H1 (cell line): Measurements from ENCODE around the gene HELZ2. TPM values are rescaled to one million over a fixed set of nuclear protein-coding genes. Genes with fewer than 3 reads are reported as not detected.
A peak's percentile ranks its signal among the peaks of the same experiment; 100 is the strongest.

ENCODE experiments used
- CTCF ChIA-PET: fragments of 300-600 bp; sonication (Branson Sonifier 250); formaldehyde crosslinking; loops from one replicate; lab custom pipeline; 2021; ENCODE audit not compliant: partially characterized antibody; lab: Charles Lee
- POLR2A ChIA-PET: fragments of 300-600 bp; sonication (Branson Sonifier 250); formaldehyde crosslinking; loops from one replicate; lab custom pipeline; 2021; ENCODE audit warnings: inconsistent platforms; ENCODE audit not compliant: partially characterized antibody; lab: Charles Lee
- DNase-seq, 2 experiments: peaks; one replicate each; pipeline versions ENCODE4 v3.0.0 to v3.0.0-alpha.2; 2010 to 2022; ENCODE audit warnings: low spot score in 2 of 2, low read depth in 1 of 2, mixed read lengths in 1 of 2
- FAIRE-seq: peaks from 2 replicates; lab custom pipeline; 2011; peaks lifted over from hg19 to GRCh38; lab: Jason Lieb, UNC
- H2AFZ ChIP-seq: 2 replicates; pipeline ENCODE4 v1.8.1; 2012; ENCODE audit warnings: low read length, inconsistent platforms
- H2AK5ac ChIP-seq: 2 replicates; pipeline ENCODE4 v1.6.1; 2013; ENCODE audit warnings: low read depth, low read length
- H2BK120ac ChIP-seq: replicated peaks from 2 replicates; pipeline ENCODE3; 2013; ENCODE audit warnings: low read depth, low read length, inconsistent platforms
- H2BK12ac ChIP-seq: 2 replicates; pipeline ENCODE4 v1.6.1; 2013; ENCODE audit warnings: low read depth, low read length
- H2BK15ac ChIP-seq: 2 replicates; pipeline ENCODE4 v1.6.1; 2013; ENCODE audit warnings: low read length
- H2BK20ac ChIP-seq: 2 replicates; pipeline ENCODE4 v1.6.1; 2013; ENCODE audit warnings: low read length
- H2BK5ac ChIP-seq: 2 replicates; pipeline ENCODE4 v1.6.1; 2013; ENCODE audit warnings: low read depth, low read length
- H3K14ac ChIP-seq: 2 replicates; pipeline ENCODE4 v1.6.1; 2013; ENCODE audit warnings: inconsistent platforms; ENCODE audit not compliant: insufficient read length
- H3K18ac ChIP-seq: 2 replicates; pipeline ENCODE4 v1.6.1; 2013; ENCODE audit warnings: low read length; ENCODE audit errors: extremely low read depth
- H3K23ac ChIP-seq: 2 replicates; pipeline ENCODE4 v1.6.1; 2013; ENCODE audit warnings: inconsistent platforms; ENCODE audit not compliant: insufficient read length
- H3K23me2 ChIP-seq: 2 replicates; pipeline ENCODE4 v1.6.1; 2013; ENCODE audit warnings: low read depth, low read length
- H3K27ac ChIP-seq: 2 replicates; pipeline ENCODE4 v1.6.1; 2011; ENCODE audit warnings: low read depth, low read length, inconsistent platforms
- H3K27me3 ChIP-seq, 4 experiments: replicated peaks in 1 of 4; 1 replicate in 1 of 4; 2 replicates in 3 of 4; pipeline versions ENCODE4 v1.6.1 to v1.8.1; 2011 to 2013; ENCODE audit warnings: low read length in 3 of 4, mild to moderate bottlenecking in 3 of 4, inconsistent platforms in 2 of 4, mixed read lengths in 2 of 4, moderate library complexity in 1 of 4; ENCODE audit not compliant: control insufficient read depth in 3 of 4, insufficient read depth in 3 of 4; ENCODE audit errors: extremely low read depth in 1 of 4
- H3K36me3 ChIP-seq, 4 experiments: 2 replicates each; pipeline versions ENCODE4 v1.6.1 to v1.8.1; 2011 to 2013; ENCODE audit warnings: mild to moderate bottlenecking in 4 of 4, low read length in 3 of 4, moderate library complexity in 2 of 4, control low read depth in 1 of 4, inconsistent platforms in 1 of 4; ENCODE audit not compliant: insufficient read depth in 4 of 4, control insufficient read depth in 2 of 4
- H3K4ac ChIP-seq: replicated peaks from 2 replicates; pipeline ENCODE3; 2013; ENCODE audit warnings: low read length, low read depth, mixed read lengths, inconsistent platforms; ENCODE audit not compliant: insufficient read length
- H3K4me1 ChIP-seq, 4 experiments: replicated peaks in 1 of 4; 1 replicate in 1 of 4; 2 replicates in 3 of 4; pipeline versions ENCODE4 v1.6.1 to v1.8.1; 2011 to 2013; ENCODE audit warnings: low read length in 3 of 4, inconsistent platforms in 2 of 4, mixed read lengths in 1 of 4; ENCODE audit not compliant: insufficient read depth in 4 of 4, control insufficient read depth in 3 of 4
- H3K4me2 ChIP-seq, 2 experiments: 2 replicates each; pipeline versions ENCODE4 v1.6.1 to v1.8.1; 2011 to 2013; ENCODE audit warnings: low read depth in 2 of 2, low read length in 2 of 2, control low read depth in 1 of 2, inconsistent platforms in 1 of 2, mild to moderate bottlenecking in 1 of 2; ENCODE audit not compliant: insufficient read depth in 1 of 2
- H3K4me3 ChIP-seq, 4 experiments: fragments of 200-600, 300-600 bp in 1 of 4; sonication (generic), shearing (Covaris generic), sonication (Bioruptor Twin) in 1 of 4; 2 replicates each; pipeline versions ENCODE4 v1.5.1 to v1.8.1; 2011 to 2016; ENCODE audit warnings: low read length in 4 of 4, low read depth in 3 of 4, control low read depth in 2 of 4, inconsistent platforms in 2 of 4, mild to moderate bottlenecking in 2 of 4, mixed read lengths in 1 of 4, moderate library complexity in 1 of 4; ENCODE audit not compliant: insufficient read depth in 2 of 4; ENCODE audit errors: extremely low read depth in 1 of 4
- H3K56ac ChIP-seq: replicated peaks from 2 replicates; pipeline ENCODE3; 2013; ENCODE audit warnings: low read depth, mild to moderate bottlenecking, mixed read lengths, low read length, inconsistent platforms; ENCODE audit not compliant: insufficient read length
- H3K79me1 ChIP-seq: 2 replicates; pipeline ENCODE4 v1.6.1; 2013; ENCODE audit warnings: low read depth, low read length, control low read depth
- H3K79me2 ChIP-seq, 2 experiments: 2 replicates each; pipeline versions ENCODE4 v1.6.1 to v1.8.1; 2012 to 2013; ENCODE audit warnings: low read length in 2 of 2, mild to moderate bottlenecking in 2 of 2, inconsistent platforms in 1 of 2; ENCODE audit not compliant: insufficient read depth in 2 of 2, control insufficient read depth in 1 of 2
- H3K9ac ChIP-seq, 4 experiments: replicated peaks in 1 of 4; 1 replicate in 1 of 4; 2 replicates in 3 of 4; pipeline versions ENCODE4 v1.6.1 to v1.8.1; 2011 to 2013; ENCODE audit warnings: low read depth in 3 of 4, low read length in 3 of 4, control low read depth in 2 of 4, mild to moderate bottlenecking in 2 of 4, moderate library complexity in 2 of 4, inconsistent platforms in 1 of 4; ENCODE audit errors: extremely low read depth in 1 of 4
- H3K9me3 ChIP-seq, 2 experiments: 2 replicates each; pipeline versions ENCODE4 v1.6.1 to v1.8.1; 2012 to 2013; ENCODE audit warnings: mild to moderate bottlenecking in 2 of 2, moderate library complexity in 2 of 2, control low read depth in 1 of 2, inconsistent platforms in 1 of 2, low read depth in 1 of 2, low read length in 1 of 2, mixed read lengths in 1 of 2; ENCODE audit not compliant: insufficient read depth in 2 of 2
- H4K20me1 ChIP-seq, 2 experiments: replicated peaks in 1 of 2; 2 replicates each; pipeline versions ENCODE3 to v1.8.1; 2011 to 2013; ENCODE audit warnings: inconsistent platforms in 2 of 2, low read length in 2 of 2, mild to moderate bottlenecking in 1 of 2; ENCODE audit not compliant: insufficient read depth in 2 of 2, control insufficient read depth in 1 of 2
- H4K5ac ChIP-seq: 2 replicates; pipeline ENCODE4 v1.6.1; 2013; ENCODE audit warnings: low read length, low read depth, mixed read lengths, inconsistent platforms; ENCODE audit not compliant: insufficient read length
- H4K8ac ChIP-seq: 2 replicates; pipeline ENCODE4 v1.8.0; 2013; ENCODE audit warnings: mild to moderate bottlenecking, moderate library complexity, low read length, inconsistent platforms; ENCODE audit not compliant: insufficient read depth; ENCODE audit errors: extremely low read depth
- H4K91ac ChIP-seq: replicated peaks from 2 replicates; pipeline ENCODE3; 2013; ENCODE audit warnings: low read length, mixed read lengths, inconsistent platforms; ENCODE audit not compliant: insufficient read length
- ASH2L ChIP-seq: fragments of 200-600, 300-600 bp; sonication (generic); IDR thresholded peaks from one replicate; pipeline ENCODE4 v1.7.1; 2017; ENCODE audit warnings: low read length
- CHD1 ChIP-seq: IDR thresholded peaks from 2 replicates; pipeline ENCODE4 v1.6.1; 2012; ENCODE audit warnings: low read depth, low read length, improper control_type of control experiment
- CREB1 ChIP-seq: IDR thresholded peaks from 2 replicates; pipeline ENCODE4 v1.6.1; 2012; ENCODE audit warnings: inconsistent platforms
- CTBP2 ChIP-seq: IDR thresholded peaks from 2 replicates; pipeline ENCODE4 v1.7.0; 2011; ENCODE audit warnings: borderline replicate concordance, mild to moderate bottlenecking, moderate library complexity, mixed read lengths, low read length; ENCODE audit not compliant: insufficient read depth, insufficient read length
- HDAC2 ChIP-seq, 2 experiments: fragments of 300-600 bp in 1 of 2; sonication (generic) in 1 of 2; IDR thresholded peaks; 2 replicates each; pipeline ENCODE4 v1.6.1; 2011 to 2012; ENCODE audit warnings: low read depth in 2 of 2, low read length in 2 of 2, mild to moderate bottlenecking in 2 of 2, moderate library complexity in 2 of 2, borderline replicate concordance in 1 of 2, inconsistent platforms in 1 of 2
- POLR2A ChIP-seq, 2 experiments: IDR thresholded peaks; 1 replicate in 1 of 2; 2 replicates in 1 of 2; pipeline ENCODE4 v1.6.1; 2011; ENCODE audit warnings: low read depth in 2 of 2, low read length in 2 of 2, mild to moderate bottlenecking in 2 of 2; ENCODE audit errors: control extremely low read depth in 1 of 2
- RXRA ChIP-seq: IDR thresholded peaks from 2 replicates; pipeline ENCODE4 v1.6.1; 2011; ENCODE audit warnings: low read depth, mild to moderate bottlenecking, low read length, moderate library complexity; ENCODE audit not compliant: insufficient read depth
- SIRT6 ChIP-seq: IDR thresholded peaks from one replicate; pipeline ENCODE4 v1.7.1; 2012; ENCODE audit warnings: low read length, inconsistent platforms
- SP2 ChIP-seq: IDR thresholded peaks from 2 replicates; pipeline ENCODE4 v1.6.1; 2012; ENCODE audit warnings: mild to moderate bottlenecking, low read length, inconsistent platforms
- TAF1 ChIP-seq: IDR thresholded peaks from 2 replicates; pipeline ENCODE4 v1.6.1; 2011; ENCODE audit warnings: mild to moderate bottlenecking, low read depth, low read length
- TAF7 ChIP-seq: optimal IDR thresholded peaks from 2 replicates; pipeline ENCODE3; 2011; ENCODE audit warnings: low read depth, mild to moderate bottlenecking, inconsistent platforms, low read length, moderate library complexity, borderline replicate concordance
- TBP ChIP-seq: IDR thresholded peaks from 2 replicates; pipeline ENCODE4 v1.6.1; 2011; ENCODE audit warnings: low read depth, low read length, improper control_type of control experiment
- WGBS, 2 experiments: shearing (Covaris generic) in 1 of 2; methylation state at CpG; one replicate each; pipeline versions ENCODE4 v1.1.6 to v1.1.7; 2013 to 2015; ENCODE audit warnings: low lambda C conversion rate in 2 of 2, mixed read lengths in 2 of 2, inconsistent platforms in 1 of 2, low coverage in 1 of 2, missing lambda C conversion rate in 1 of 2; ENCODE audit not compliant: insufficient replicate concordance in 2 of 2, insufficient coverage in 1 of 2, insufficient read length in 1 of 2; ENCODE audit errors: extremely low coverage in 1 of 2, missing lambda C conversion rate in 1 of 2; 5-methylcytosine and 5-hydroxymethylcytosine counted together
- polyA plus RNA-seq, 7 experiments: library from polyadenylated mRNA; depleted of rRNA in 3 of 7; stranded (reverse) in 5 of 7; unstranded in 2 of 7; fragments of >200 nt in 5 of 7; fragments of 200-250 nt in 2 of 7; gene quantifications; 1 replicate in 5 of 7; 2 replicates in 1 of 7; 4 replicates in 1 of 7; pipeline versions ENCODE4 v1.2.1 to v1.2.3, GENCODE V29; 2011 to 2013; ENCODE audit warnings: missing spikeins in 2 of 7, mixed read lengths in 2 of 7
- total RNA-seq: library from RNA; stranded (reverse); fragmentation: NEBNext Ultra II Directional; extraction: Animal tissue kit (Norgen Biotek cat#: 25700); gene quantifications from 2 replicates; pipeline ENCODE4 v1.2.1, GENCODE V29; 2021
- TF ChIP-seq, protein P1 (sequence below): IDR thresholded peaks from 2 replicates; pipeline ENCODE4 v1.6.1; 2012; ENCODE audit warnings: inconsistent platforms

Gene HELZ2
- total and polyA plus RNA-seq, 2 of the 8 experiments (the other 6 are each of a cell fraction or from before 2014, with no cell fraction given) = 7.9 to 17.5 TPM

DNA sequence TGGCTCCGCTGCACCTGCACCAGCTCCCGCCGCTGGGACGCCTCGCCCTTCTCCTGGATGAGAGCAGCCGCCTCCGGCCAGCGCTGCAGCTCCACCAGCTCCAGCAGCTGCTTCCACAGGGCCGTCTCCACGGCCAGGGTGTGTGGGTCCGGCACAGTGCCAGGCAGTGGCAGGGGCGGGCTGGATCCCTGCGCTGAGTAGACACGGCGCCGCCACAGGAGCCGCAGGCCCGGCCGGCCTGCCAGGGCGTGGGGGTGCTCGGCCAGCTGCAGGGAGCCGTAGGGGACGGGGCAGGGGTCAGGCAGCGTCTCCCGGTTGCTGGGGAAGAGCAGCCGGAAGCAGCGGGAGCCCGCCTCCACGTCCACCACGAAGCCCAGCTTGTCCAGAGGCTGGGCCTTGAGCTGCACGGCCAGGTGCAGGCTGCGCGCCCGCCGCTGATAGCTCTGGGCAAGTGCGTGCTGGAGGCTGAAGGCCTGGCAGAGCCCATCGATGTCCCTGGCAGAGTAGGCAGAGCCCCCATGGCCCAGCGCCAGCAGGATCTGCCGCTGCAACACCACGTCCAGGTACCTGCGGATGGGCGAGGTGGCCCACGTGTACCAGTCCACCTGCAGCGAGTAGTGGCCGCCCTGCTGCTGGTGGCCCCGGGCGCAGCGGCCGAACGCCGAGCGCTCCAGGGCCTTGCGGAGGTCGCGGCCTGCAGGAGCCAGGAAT, 10.7 kb downstream of the HELZ2 start:
- 97% methylated on average over 31 of the region's 55 CpGs; no CpG with 5 or more reads in 1 of the 2 experiments for WGBS, 2 experiments
- Histone ChIP-seq H2AFZ (no peak overlapping the region), H3K4me3 (no peak overlapping the region), H3K79me1 (no peaks in the 10 kb centered on the region), H3K23ac (no peak overlapping the region), H2BK15ac (no peak overlapping the region), H3K4ac (no peak overlapping the region), H3K56ac (no peak overlapping the region), H3K4me2 (no peak overlapping the region), H3K27ac (no peak overlapping the region), H3K14ac (no peak overlapping the region), H3K9me3 (no peaks in the 10 kb centered on the region), H2AK5ac (no peak overlapping the region), H3K36me3 (no peaks in the 10 kb centered on the region; a peak in 4 of 8 replicates), H3K27me3 (no peaks in the 10 kb centered on the region), H3K23me2 (no peaks in the 10 kb centered on the region), H4K91ac (no peak overlapping the region), H3K9ac (no peak overlapping the region), H2BK5ac (no peak overlapping the region), H2BK20ac (no peak overlapping the region), H3K18ac (no peak overlapping the region), H3K4me1 (no peaks in the 10 kb centered on the region), H4K8ac (peak overlapping the region; percentile 25; the same call in 1 of the 2 replicates), H2BK120ac (no peak overlapping the region), H3K79me2 (no peaks in the 10 kb centered on the region), H4K5ac (no peak overlapping the region), H2BK12ac (no peak overlapping the region), H4K20me1 (no peaks in the 10 kb centered on the region)
- CTCF ChIA-PET = interaction anchor here (0.8 to 1.7 kb wide), 5 partner anchors 10 to 371 kb away, joined by 3 to 7 read pairs (median 3); partner anchors contain the start of gene PTK6
- POLR2A ChIA-PET = interaction anchor here (3.4 kb wide), 1 partner anchor 11 kb away, joined by 12 read pairs; the partner anchor contains the start of gene HELZ2
- DNase-seq (no peak), FAIRE-seq (no peak)
- TF ChIP-seq CREB1 = no peak
- no peak for TF ChIP-seq SIRT6
- TF ChIP-seq RXRA = no peak
- TF ChIP-seq SP2 = no peak
- TF ChIP-seq ASH2L = no peak
- no peak for TF ChIP-seq POLR2A (IDR thresholded peaks at IDR 0.05; ENCODE audit: control extremely low read depth in 1 of 2, low read depth in 2 of 2, low read length in 2 of 2)
- no peak for TF ChIP-seq TBP
- no peak for TF ChIP-seq TAF1
- TF ChIP-seq, protein P1, sequence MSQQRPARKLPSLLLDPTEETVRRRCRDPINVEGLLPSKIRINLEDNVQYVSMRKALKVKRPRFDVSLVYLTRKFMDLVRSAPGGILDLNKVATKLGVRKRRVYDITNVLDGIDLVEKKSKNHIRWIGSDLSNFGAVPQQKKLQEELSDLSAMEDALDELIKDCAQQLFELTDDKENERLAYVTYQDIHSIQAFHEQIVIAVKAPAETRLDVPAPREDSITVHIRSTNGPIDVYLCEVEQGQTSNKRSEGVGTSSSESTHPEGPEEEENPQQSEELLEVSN = no peak
- no peak for TF ChIP-seq TAF7
- TF ChIP-seq CTBP2 = no peak
- TF ChIP-seq HDAC2 (IDR thresholded peaks at IDR 0.05; ENCODE audit: borderline replicate concordance in 1 of 2, low read depth in 2 of 2, low read length in 2 of 2) = no peak
- TF ChIP-seq CHD1 = no peak
